ENCODE data around the gene BOLA3.
"Not testable (repeated sequence)": the region's sequence is repeated elsewhere in the genome, so short reads cannot be mapped to it uniquely, and the experiment has no call there.

BOLA3 gene

GRCh38 chr2:74091391-74091790, 56.3 kb downstream of the BOLA3 start:
- DNase-seq (ENCODE audit: low read depth) = no peak
- H3K4me3 ChIP-seq (ENCODE audit: control insufficient read depth, low read depth, low read length) = no peak overlapping the region
- TF ChIP-seq CTCF (conservative IDR thresholded peaks at IDR 0.05; ENCODE audit: control insufficient read depth, insufficient read depth, low read depth, low read length) = no peak

GRCh38 chr2:74089816-74090745, 57.6 kb downstream of the BOLA3 start:
- DNase-seq (ENCODE audit: low read depth) = no peak
- TF ChIP-seq CTCF (conservative IDR thresholded peaks at IDR 0.05; ENCODE audit: control insufficient read depth, insufficient read depth, low read depth, low read length) = no peak
- no peak overlapping the region for H3K4me3 ChIP-seq (ENCODE audit: control insufficient read depth, low read depth, low read length)

DNA sequence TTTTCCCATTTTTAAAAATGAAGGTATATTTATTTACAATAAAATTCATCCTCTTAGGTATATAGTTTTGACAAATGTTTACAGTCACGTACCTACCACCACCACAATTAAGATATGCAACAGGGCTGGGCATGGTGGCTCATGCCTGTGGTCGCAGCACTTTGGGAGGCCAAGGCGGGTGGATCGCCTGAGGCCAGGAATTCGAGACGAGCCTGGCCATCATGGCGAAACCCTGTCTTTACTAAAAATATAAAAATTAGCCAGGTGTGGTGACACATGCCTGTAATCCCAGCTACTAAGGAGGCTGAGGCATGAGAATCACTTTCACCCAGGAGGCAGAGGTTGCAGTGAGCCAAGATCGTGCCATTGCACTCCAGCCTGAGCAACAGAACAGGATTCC, 59.0 kb downstream of the BOLA3 start:
- DNase-seq (ENCODE audit: low read depth); H3K4me3 ChIP-seq (ENCODE audit: control insufficient read depth, low read depth, low read length): not testable (repeated sequence)

DNA sequence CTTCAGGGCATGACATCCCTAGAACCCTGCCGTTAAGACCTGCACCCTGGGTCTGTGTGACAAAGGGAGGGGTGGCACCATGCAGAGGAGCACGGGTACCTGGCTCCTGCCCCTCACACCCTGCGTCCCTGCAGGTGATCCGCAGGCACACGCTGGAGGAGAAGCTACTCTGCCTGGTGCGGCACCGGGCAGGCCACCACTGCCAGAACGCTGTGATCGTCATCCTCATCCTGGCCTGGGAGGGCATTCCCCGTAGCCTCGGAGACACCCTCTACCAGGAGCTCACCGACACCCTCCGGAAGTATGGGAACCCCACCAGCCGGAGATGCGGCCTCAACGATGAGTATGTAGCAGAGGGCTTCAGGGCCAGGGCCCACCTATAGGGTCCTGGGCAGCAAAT, 60.0 kb downstream of the BOLA3 start:
- no peak for TF ChIP-seq CTCF (conservative IDR thresholded peaks at IDR 0.05; ENCODE audit: control insufficient read depth, insufficient read depth, low read depth, low read length)
- H3K4me3 ChIP-seq (ENCODE audit: control insufficient read depth, low read depth, low read length) = no peak overlapping the region
- no peak for DNase-seq (ENCODE audit: low read depth)

DNA sequence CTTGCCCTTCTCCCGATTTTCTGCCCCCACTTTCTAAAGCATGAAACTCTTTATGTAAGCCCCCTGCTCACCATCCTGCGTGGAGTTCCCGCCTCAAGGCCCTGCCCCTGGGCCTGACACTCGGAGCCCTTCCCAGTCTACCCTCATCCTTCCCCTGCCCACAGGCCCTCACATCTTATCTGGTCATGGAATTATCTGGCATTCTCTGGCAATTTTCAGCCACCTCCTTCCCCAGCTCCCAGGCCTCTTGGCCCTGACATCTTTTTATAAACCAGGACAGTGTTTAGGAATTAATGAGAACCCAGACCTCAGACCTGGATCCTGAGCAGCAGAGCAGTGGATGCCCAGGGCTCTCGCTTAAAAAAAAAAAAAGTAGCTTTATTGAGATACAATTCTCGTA, 61.7 kb downstream of the BOLA3 start:
- H3K4me3 ChIP-seq (ENCODE audit: control insufficient read depth, low read depth, low read length) = no peak overlapping the region
- DNase-seq (ENCODE audit: low read depth) = no peak
- no peak for TF ChIP-seq CTCF (conservative IDR thresholded peaks at IDR 0.05; ENCODE audit: control insufficient read depth, insufficient read depth, low read depth, low read length)
